ENCODE data around the gene AKAP6.

GRCh38 chr14:32405856-32406255 lies 76.8 kb downstream of the AKAP6 start:
- TF ChIP-seq CTCF (IDR thresholded peaks at IDR 0.05; ENCODE audit: insufficient read depth, low read depth, low read length) (no peak), EZH2 (IDR thresholded peaks at IDR 0.05; ENCODE audit: insufficient read depth, low read length) (no peak)
